Neural cell (in vitro differentiated cells): ENCODE data around the gene ZNF695. TPM values are rescaled to one million over a fixed set of nuclear protein-coding genes. Genes with fewer than 3 reads are reported as not detected.

ENCODE experiments used
- H2AFZ ChIP-seq: fragments of 200-600, 300-800 bp; sonication (generic), shearing (Covaris generic); 2 replicates; pipeline ENCODE4 v1.6.0; 2014; ENCODE audit warnings: low read depth, mild to moderate bottlenecking, antibody characterized with exemption, low read length, moderate library complexity
- H3F3A ChIP-seq: fragments of 200-600 bp; shearing (Covaris generic); 2 replicates; pipeline ENCODE4 v1.6.1; 2016; ENCODE audit warnings: mild to moderate bottlenecking, moderate library complexity, mixed read lengths, antibody characterized with exemption, low read length; ENCODE audit not compliant: insufficient read depth, poor library complexity, severe bottlenecking
- H3K27ac ChIP-seq: fragments of 200-600, 300-800 bp; sonication (generic), shearing (Covaris generic); 2 replicates; pipeline ENCODE4 v1.5.1; 2014; ENCODE audit warnings: mild to moderate bottlenecking, low read length, moderate library complexity
- H3K27me3 ChIP-seq: fragments of 300-800, 200-600 bp; sonication (generic), shearing (Covaris generic); 2 replicates; pipeline ENCODE4 v1.6.0; 2014; ENCODE audit warnings: mild to moderate bottlenecking, low read depth, low read length, moderate library complexity; ENCODE audit not compliant: insufficient read depth
- H3K36me3 ChIP-seq: fragments of 300-800, 200-600 bp; sonication (generic), shearing (Covaris generic); 2 replicates; pipeline ENCODE4 v1.5.1; 2014; ENCODE audit warnings: mild to moderate bottlenecking, antibody characterized with exemption, low read length, moderate library complexity; ENCODE audit not compliant: insufficient read depth
- H3K4me2 ChIP-seq: fragments of 300-800, 200-600 bp; sonication (generic), shearing (Covaris generic); 2 replicates; pipeline ENCODE4 v1.6.0; 2014; ENCODE audit warnings: mild to moderate bottlenecking, low read length
- H3K4me3 ChIP-seq: fragments of 300-800, 200-600 bp; sonication (generic), shearing (Covaris generic); 2 replicates; pipeline ENCODE4 v1.5.1; 2014; ENCODE audit warnings: mild to moderate bottlenecking, low read length, moderate library complexity
- H3K79me2 ChIP-seq: fragments of 200-600 bp; shearing (Covaris generic); replicated peaks from 2 replicates; pipeline ENCODE4 v1.6.0; 2014; ENCODE audit warnings: mild to moderate bottlenecking, low read length, moderate library complexity; ENCODE audit not compliant: insufficient read depth
- H3K9ac ChIP-seq: fragments of 300-800, 200-600 bp; sonication (generic), shearing (Covaris generic); 2 replicates; pipeline ENCODE4 v1.6.1; 2016; ENCODE audit warnings: mild to moderate bottlenecking, low read length, mixed read lengths
- H3K9me2 ChIP-seq: fragments of 200-600 bp; shearing (Covaris generic); 2 replicates; pipeline ENCODE4 v1.6.1; 2016; ENCODE audit warnings: mild to moderate bottlenecking, low read length, mixed read lengths; ENCODE audit not compliant: insufficient read depth
- H3K9me3 ChIP-seq: fragments of 200-600, 300-800 bp; sonication (generic), shearing (Covaris generic); 2 replicates; pipeline ENCODE4 v1.6.1; 2016; ENCODE audit warnings: mild to moderate bottlenecking, mixed run types, low read length, moderate library complexity, mixed read lengths
- H4K20me1 ChIP-seq: fragments of 200-600 bp; shearing (Covaris generic); 2 replicates; pipeline ENCODE4 v1.6.1; 2016; ENCODE audit warnings: mild to moderate bottlenecking, mixed run types; ENCODE audit not compliant: insufficient read depth
- EP300 ChIP-seq: fragments of 450-650 bp; conservative IDR thresholded peaks from 2 replicates; pipeline ENCODE4 v1.6.1; 2014; ENCODE audit warnings: antibody characterized with exemption, mild to moderate bottlenecking, moderate library complexity; ENCODE audit not compliant: poor library complexity, severe bottlenecking
- EZH2 ChIP-seq: fragments of 200-600, 300-800 bp; shearing (Covaris generic), sonication (generic); IDR thresholded peaks from 2 replicates; pipeline ENCODE4 v1.6.1; 2014; ENCODE audit warnings: antibody characterized with exemption, low read length, borderline replicate concordance, mild to moderate bottlenecking; ENCODE audit not compliant: insufficient read depth, poor library complexity, severe bottlenecking
- MXI1 ChIP-seq: fragments of 450-650 bp; conservative IDR thresholded peaks from 2 replicates; pipeline ENCODE4 v1.6.1; 2014; ENCODE audit warnings: antibody characterized with exemption, mild to moderate bottlenecking; ENCODE audit not compliant: poor library complexity, severe bottlenecking
- POLR2AphosphoS5 ChIP-seq: IDR thresholded peaks from 2 replicates; pipeline ENCODE4 v1.6.1; 2012
- RAD21 ChIP-seq: fragments of 450-650 bp; conservative IDR thresholded peaks from 2 replicates; pipeline ENCODE4 v1.6.1; 2014; ENCODE audit warnings: antibody characterized with exemption, mild to moderate bottlenecking, moderate library complexity
- REST ChIP-seq: IDR thresholded peaks from 2 replicates; pipeline ENCODE4 v1.6.1; 2012; ENCODE audit warnings: borderline replicate concordance
- SMC3 ChIP-seq: fragments of 450-650 bp; conservative IDR thresholded peaks from 2 replicates; pipeline ENCODE4 v1.6.1; 2014; ENCODE audit warnings: antibody characterized with exemption, mild to moderate bottlenecking, moderate library complexity; ENCODE audit not compliant: poor library complexity
- TAF1 ChIP-seq: IDR thresholded peaks from 2 replicates; pipeline ENCODE4 v1.6.1; 2012; ENCODE audit warnings: low read depth
- polyA plus RNA-seq: library from polyadenylated mRNA; depleted of rRNA; stranded (reverse); fragments of >200 nt; gene quantifications from 2 replicates; pipeline ENCODE4 v1.2.3, GENCODE V29; 2014
- TF ChIP-seq, protein P1 (sequence below): fragments of 450-650 bp; IDR thresholded peaks from 2 replicates; pipeline ENCODE4 v1.5.1; 2014; ENCODE audit warnings: antibody characterized with exemption, mild to moderate bottlenecking, moderate library complexity; ENCODE audit not compliant: poor library complexity, severe bottlenecking

The ZNF695 gene
- polyA plus RNA-seq, 1 donor from 2014 or later = 8.4 TPM

GRCh38 chr1:246966502-246966901 is 41.4 kb downstream of the ZNF695 start:
- no peak overlapping the region for H3K9ac ChIP-seq
- no peak overlapping the region for H3K4me2 ChIP-seq
- TF ChIP-seq TAF1 (no peak), RAD21 (no peak), SMC3 (no peak)
- TF ChIP-seq, protein P1, sequence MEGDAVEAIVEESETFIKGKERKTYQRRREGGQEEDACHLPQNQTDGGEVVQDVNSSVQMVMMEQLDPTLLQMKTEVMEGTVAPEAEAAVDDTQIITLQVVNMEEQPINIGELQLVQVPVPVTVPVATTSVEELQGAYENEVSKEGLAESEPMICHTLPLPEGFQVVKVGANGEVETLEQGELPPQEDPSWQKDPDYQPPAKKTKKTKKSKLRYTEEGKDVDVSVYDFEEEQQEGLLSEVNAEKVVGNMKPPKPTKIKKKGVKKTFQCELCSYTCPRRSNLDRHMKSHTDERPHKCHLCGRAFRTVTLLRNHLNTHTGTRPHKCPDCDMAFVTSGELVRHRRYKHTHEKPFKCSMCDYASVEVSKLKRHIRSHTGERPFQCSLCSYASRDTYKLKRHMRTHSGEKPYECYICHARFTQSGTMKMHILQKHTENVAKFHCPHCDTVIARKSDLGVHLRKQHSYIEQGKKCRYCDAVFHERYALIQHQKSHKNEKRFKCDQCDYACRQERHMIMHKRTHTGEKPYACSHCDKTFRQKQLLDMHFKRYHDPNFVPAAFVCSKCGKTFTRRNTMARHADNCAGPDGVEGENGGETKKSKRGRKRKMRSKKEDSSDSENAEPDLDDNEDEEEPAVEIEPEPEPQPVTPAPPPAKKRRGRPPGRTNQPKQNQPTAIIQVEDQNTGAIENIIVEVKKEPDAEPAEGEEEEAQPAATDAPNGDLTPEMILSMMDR = no peak
- no peak overlapping the region for H3K4me3 ChIP-seq
- peaks cover 8% of the 10 kb centered on the region for H3K9me3 ChIP-seq
- no peaks in the 10 kb centered on the region for H4K20me1 ChIP-seq
- H3K9me2 ChIP-seq = no peaks in the 10 kb centered on the region
- no peaks in the 10 kb centered on the region for H3K27me3 ChIP-seq
- H3K79me2 ChIP-seq = no peaks in the 10 kb centered on the region
- H2AFZ ChIP-seq = no peak overlapping the region
- no peaks in the 10 kb centered on the region for H3F3A ChIP-seq
- H3K36me3 ChIP-seq = no peaks in the 10 kb centered on the region
- H3K27ac ChIP-seq = no peak overlapping the region

GRCh38 chr1:246959944-246960693 is 47.7 kb downstream of the ZNF695 start:
- no peaks in the 10 kb centered on the region for H3F3A ChIP-seq
- H3K79me2 ChIP-seq = no peaks in the 10 kb centered on the region
- TF ChIP-seq POLR2AphosphoS5 (no peak), SMC3 (no peak), EZH2 (no peak), REST (no peak), EP300 (no peak), MXI1 (no peak), RAD21 (no peak), TAF1 (no peak)
- TF ChIP-seq, protein P1 = no peak
- no peak overlapping the region for H2AFZ ChIP-seq
- H3K9ac ChIP-seq = no peak overlapping the region
- H3K9me2 ChIP-seq = no peaks in the 10 kb centered on the region
- H3K4me3 ChIP-seq = no peak overlapping the region
- H4K20me1 ChIP-seq = no peaks in the 10 kb centered on the region
- no peaks in the 10 kb centered on the region for H3K9me3 ChIP-seq
- no peaks in the 10 kb centered on the region for H3K27me3 ChIP-seq
- H3K27ac ChIP-seq = no peak overlapping the region
- no peak overlapping the region for H3K4me2 ChIP-seq
- H3K36me3 ChIP-seq = no peaks in the 10 kb centered on the region
